Stomach smooth muscle (tissue), 2 donors: ENCODE results near the gene RBM8A.

Source experiments
- H3K27ac ChIP-seq: one replicate; pipeline ENCODE4 v1.7.0; 2013; ENCODE audit warnings: mild to moderate bottlenecking, low read length, inconsistent platforms
- H3K27me3 ChIP-seq, 2 donors: one replicate each; pipeline ENCODE4 v1.7.0; 2013; ENCODE audit warnings: low read length in 2 of 2; ENCODE audit not compliant: insufficient read depth in 2 of 2, control insufficient read depth in 1 of 2
- H3K36me3 ChIP-seq, 2 donors: one replicate each; pipeline ENCODE4 v1.7.0; 2013; ENCODE audit warnings: low read length in 2 of 2; ENCODE audit not compliant: control insufficient read depth in 2 of 2, insufficient read depth in 2 of 2
- H3K4me1 ChIP-seq: one replicate; pipeline ENCODE4 v1.7.0; 2013; ENCODE audit warnings: low read length; ENCODE audit not compliant: control insufficient read depth, insufficient read depth
- H3K4me3 ChIP-seq, 2 donors: one replicate each; pipeline ENCODE4 v1.7.0; 2013; ENCODE audit warnings: low read length in 2 of 2
- H3K9ac ChIP-seq, 2 donors: one replicate each; pipeline ENCODE4 v1.7.0; 2013; ENCODE audit warnings: low read length in 2 of 2, mild to moderate bottlenecking in 1 of 2
- H3K9me3 ChIP-seq, 2 donors: one replicate each; pipeline ENCODE4 v1.7.0; 2013; ENCODE audit warnings: low read length in 2 of 2; ENCODE audit not compliant: control insufficient read depth in 2 of 2
- donor health status: healthy.
- donor health status: Pancreatic carcinoma.

RBM8A gene

DNA sequence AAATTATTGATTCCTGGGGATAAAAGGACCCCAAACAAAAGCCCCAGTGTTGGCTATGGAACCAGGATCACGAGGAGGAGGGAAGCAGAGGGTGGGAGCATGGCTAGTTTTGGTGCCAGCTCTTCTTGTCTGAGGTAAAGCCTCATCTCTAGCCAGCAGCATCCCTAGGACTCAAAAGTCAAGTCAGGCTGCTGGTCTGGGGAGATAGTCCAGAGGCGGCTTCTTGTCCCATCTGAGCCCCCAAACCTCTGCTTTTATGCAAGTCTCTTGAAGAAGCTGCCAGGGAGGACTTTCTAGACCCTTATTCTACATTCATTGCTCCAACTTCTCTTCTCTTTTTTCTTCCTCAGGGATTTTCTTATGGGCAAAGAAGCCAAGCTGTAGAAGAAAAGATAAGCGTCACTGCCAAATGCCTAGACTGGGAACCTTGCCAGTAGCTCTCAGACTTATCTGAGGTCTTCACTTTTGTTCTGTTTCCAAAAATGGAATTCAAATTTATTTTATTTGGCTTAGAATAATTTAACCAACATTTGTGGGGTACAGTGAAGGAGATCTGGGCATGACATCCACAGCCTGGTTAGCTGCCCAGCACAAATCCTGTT lies 34.7 kb downstream of the RBM8A start:
- peak overlapping the region in 1 of 2 donors; percentile 67 for H3K4me3 ChIP-seq
- H3K36me3 ChIP-seq: no peaks in the 10 kb centered on the region
- H3K9me3 ChIP-seq: no peaks in the 10 kb centered on the region
- H3K4me1 ChIP-seq: peaks cover 14% of the 10 kb centered on the region
- H3K9ac ChIP-seq: peak overlapping the region; percentile 58 to 76
- H3K27me3 ChIP-seq: peaks cover 0 to 2% of the 10 kb centered on the region in 2 donors
- H3K27ac ChIP-seq: peak overlapping the region; percentile 75

DNA sequence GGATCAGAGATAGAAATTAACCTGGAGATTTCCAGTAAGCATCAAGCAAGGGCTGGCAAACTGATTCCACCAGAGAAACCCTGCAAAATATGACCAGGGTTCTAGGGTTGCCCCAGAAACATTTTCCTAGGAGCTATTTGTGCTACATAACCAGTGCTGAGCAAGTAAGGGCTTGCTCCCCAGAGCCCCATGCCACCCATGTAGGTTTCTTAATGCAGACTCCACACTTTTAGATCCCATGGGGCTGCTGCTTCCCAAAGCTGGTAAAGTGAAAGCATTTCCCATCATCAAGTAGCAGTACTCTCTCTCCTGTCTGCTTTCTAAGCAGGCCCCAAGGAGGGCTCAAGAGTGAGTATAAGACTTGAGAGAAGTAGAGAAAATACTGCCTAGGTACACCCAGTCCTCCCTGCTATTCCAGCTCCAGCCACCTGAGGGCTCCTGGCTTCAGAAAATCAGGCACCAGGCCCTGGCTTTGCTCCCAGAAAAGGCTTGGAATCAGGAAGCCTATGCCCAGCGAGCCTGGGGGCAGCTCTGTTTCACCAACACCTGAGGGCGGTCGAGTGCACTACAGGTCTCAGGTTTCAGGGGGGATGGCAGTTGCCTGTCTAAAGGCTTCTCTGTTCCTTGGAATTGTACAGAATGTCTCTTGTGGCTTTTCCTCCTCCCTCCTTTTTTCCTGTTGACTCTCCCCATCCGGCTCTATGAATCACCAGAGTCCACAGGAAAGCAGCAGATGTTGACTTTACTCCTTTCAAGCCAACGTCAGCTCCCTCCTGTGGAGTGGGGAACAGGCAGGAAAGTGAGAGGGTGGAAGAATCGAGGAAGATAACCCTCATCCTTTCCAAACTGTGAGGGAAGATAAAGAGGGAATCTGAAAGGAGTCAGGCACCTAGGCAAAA lies 35.4 kb downstream of the RBM8A start:
- Histone ChIP-seq H3K36me3 (no peaks in the 10 kb centered on the region), H3K27ac (peak overlapping the region; percentile 75), H3K27me3 (peaks cover 0 to 2% of the 10 kb centered on the region in 2 donors), H3K9ac (peak overlapping the region; percentile 58 to 76), H3K4me1 (peaks cover 14% of the 10 kb centered on the region), H3K9me3 (no peaks in the 10 kb centered on the region), H3K4me3 (peak overlapping the region; percentile 23 to 67)

DNA sequence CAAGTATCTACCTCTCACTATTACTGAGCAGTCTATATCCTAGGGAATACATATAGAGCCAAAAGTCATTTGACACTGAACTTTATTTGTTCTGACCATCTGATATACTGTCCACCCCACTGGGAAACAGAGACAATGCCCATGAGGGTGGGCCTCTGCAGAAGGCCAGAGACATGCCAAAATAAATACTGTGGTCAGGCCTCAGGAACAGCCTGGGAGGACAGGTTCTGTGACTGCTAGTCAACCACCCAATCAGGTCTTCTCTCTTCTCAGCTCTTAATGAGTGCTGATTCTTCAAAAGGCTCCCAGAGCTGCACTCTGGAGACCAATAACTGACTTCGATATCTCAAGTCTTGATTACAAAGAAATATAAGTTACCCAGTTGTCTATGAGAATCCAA lies 36.1 kb downstream of the RBM8A start:
- Histone ChIP-seq H3K27me3 (no peaks in the 10 kb centered on the region), H3K9ac (peak overlapping the region in 1 of 2 donors; percentile 58), H3K4me1 (peaks cover 14% of the 10 kb centered on the region), H3K27ac (peak overlapping the region; percentile 75), H3K36me3 (no peaks in the 10 kb centered on the region), H3K4me3 (no peak overlapping the region), H3K9me3 (no peaks in the 10 kb centered on the region)

DNA sequence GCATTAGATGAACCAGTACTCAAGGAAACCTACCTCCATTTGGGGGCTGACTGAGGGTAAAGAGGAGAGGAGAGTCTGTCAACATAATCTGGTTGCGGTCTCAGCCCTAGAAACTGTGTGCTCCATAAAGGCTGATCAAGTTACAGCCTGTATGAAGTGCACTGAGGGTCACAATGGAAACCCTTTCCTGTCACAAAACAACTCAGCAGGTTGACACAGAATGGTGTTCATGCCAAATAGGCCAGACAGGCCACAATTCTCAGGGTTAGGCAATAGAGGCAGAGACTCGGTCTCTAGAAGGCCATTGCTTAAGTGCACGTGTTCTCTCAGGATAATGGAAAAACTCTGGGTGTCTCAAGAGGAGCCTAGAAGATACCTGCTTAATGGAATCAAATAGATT lies 37.6 kb downstream of the RBM8A start:
- Histone ChIP-seq H3K4me1 (peaks cover 18% of the 10 kb centered on the region), H3K27ac (no peak overlapping the region), H3K36me3 (no peaks in the 10 kb centered on the region), H3K4me3 (no peak overlapping the region), H3K9me3 (no peaks in the 10 kb centered on the region), H3K27me3 (no peaks in the 10 kb centered on the region), H3K9ac (no peak overlapping the region)

DNA sequence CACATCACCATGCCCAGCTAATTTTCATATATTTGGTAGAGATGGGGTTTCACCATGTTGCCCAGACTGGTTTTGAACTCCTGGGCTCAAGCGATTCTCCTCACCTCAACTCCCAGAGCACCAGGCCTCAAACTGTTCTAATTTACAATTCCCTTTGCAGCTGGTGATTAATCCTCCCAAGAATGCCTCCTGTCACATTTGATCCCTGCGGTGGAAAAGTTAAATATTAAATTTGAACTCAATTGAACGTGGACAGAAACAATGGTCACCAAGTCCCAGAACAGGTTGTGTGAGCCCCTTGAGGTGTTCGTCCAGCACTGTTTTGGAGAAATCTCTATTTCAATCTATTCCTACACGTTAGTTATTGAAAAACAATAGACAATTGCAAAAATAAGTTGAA lies 39.7 kb downstream of the RBM8A start:
- no peak overlapping the region for H3K4me3 ChIP-seq
- no peak overlapping the region for H3K27ac ChIP-seq
- H3K4me1 ChIP-seq: peaks cover 17% of the 10 kb centered on the region
- H3K9me3 ChIP-seq: no peaks in the 10 kb centered on the region
- no peaks in the 10 kb centered on the region for H3K36me3 ChIP-seq
- H3K9ac ChIP-seq: no peak overlapping the region
- H3K27me3 ChIP-seq: peaks cover 0 to 2% of the 10 kb centered on the region in 2 donors

DNA sequence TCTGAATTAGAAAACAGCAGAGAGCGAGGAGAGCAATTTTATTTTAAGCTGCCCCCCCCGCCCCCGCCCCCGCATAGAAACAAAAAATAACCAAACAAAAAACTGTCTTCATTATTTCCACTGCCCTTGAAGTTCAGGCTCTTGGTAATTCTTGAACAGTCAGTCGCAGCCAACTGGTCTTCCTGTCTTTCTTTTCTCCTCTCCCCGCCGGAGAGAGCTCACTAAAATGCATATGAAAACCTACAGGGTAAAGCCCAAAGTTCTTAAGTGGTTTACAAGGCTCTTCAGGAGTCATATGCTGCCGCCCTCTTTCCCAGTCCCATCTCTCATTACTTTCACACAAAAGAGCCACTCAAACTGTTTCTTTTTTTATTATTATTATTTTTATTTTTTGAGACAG lies 40.5 kb downstream of the RBM8A start:
- Histone ChIP-seq H3K4me1 (peaks cover 10% of the 10 kb centered on the region), H3K9me3 (no peaks in the 10 kb centered on the region), H3K27me3 (peaks cover 0 to 2% of the 10 kb centered on the region in 2 donors), H3K4me3 (no peak overlapping the region), H3K27ac (no peak overlapping the region), H3K36me3 (no peaks in the 10 kb centered on the region), H3K9ac (no peak overlapping the region)

DNA sequence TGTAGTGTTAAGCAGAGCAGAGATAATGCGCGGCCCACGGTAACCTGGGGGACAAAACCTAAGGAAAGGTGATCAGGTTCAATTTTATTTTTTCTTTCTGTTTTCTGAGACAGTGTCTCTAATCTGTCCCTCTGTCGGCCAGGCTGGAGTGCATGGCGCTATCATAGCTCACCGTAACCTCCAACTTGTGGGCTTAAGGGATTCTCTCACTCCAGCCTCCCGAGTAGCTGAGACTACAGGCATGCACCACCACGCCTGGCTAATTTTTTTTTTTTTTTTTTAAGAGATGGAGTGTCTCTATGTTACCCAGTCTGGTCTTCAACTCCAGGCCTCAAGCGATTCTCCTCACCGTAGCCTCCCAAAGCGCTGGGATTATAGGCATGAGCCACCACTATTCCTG lies 40.9 kb downstream of the RBM8A start:
- Histone ChIP-seq H3K27me3 (peaks cover 0 to 4% of the 10 kb centered on the region in 2 donors), H3K9ac (no peak overlapping the region), H3K4me1 (peaks cover 6% of the 10 kb centered on the region), H3K27ac (no peak overlapping the region), H3K9me3 (no peaks in the 10 kb centered on the region), H3K36me3 (no peaks in the 10 kb centered on the region), H3K4me3 (peak overlapping the region; percentile 80 to 83)

DNA sequence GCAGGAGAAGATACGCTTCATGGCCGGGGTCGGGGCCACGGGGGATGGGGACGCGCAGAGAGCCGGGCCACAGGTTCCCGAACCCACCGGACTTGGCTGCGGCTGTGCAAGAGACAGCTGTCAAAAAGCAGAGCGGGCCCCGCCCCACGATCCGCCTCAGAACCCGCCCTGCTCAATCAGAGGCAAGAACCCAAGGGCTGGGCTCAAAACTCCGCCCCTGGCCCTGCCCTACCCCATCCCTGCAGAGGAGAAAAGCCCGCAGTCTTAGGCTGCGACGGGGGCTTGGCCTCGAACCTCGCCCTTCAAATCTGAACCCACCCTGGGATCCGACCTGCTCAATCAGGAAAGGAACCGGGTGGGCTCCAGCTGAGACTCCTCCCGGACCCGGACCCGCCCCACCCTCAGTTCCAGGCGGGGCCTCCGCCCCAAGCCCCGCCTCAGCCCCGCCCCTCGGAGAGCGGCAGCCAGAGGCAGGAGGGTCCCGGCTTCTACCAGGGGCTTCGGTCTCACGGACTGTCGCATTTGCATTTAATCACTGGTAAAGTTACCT lies 41.5 kb downstream of the RBM8A start, which contains the start of gene ANKRD35:
TSS of gene ANKRD35 (minus strand) at position 129 of the 550 bp plus-strand sequence. CDS start at position 21, 108 bp downstream.
- Histone ChIP-seq H3K4me3 (peak within 1 kb of the TSS; percentile 80 to 83), H3K4me1 (peaks cover 3% of the 10 kb centered on the region), H3K27ac (no peak within 1 kb of the TSS), H3K27me3 (peaks cover 0 to 4% of the 10 kb centered on the region in 2 donors), H3K36me3 (no peaks in the 10 kb centered on the region), H3K9ac (no peak within 1 kb of the TSS), H3K9me3 (no peaks in the 10 kb centered on the region)

DNA sequence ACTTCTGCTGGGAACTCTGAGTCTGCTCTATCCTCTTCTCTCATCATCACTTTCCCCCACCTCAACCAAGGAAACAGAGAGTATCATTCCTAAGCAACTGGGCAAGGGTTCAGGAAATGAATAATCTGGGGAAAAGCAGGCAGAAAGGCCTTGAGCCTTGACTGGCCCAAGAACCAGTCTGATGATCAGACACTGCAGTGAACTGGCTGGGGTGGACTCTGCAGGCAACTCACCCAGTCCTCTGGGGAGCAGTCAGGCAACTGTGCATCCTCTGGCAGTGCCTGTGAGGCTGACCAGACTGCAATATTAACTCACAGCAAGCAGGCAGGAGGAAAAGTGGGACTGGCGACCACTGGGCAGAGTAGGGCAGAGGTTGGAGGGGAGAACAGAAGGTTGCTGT lies 42.6 kb downstream of the RBM8A start:
- Histone ChIP-seq H3K27ac (no peak overlapping the region), H3K36me3 (no peaks in the 10 kb centered on the region), H3K4me1 (peaks cover 3% of the 10 kb centered on the region), H3K27me3 (peaks cover 0 to 4% of the 10 kb centered on the region in 2 donors), H3K4me3 (no peak overlapping the region), H3K9ac (no peak overlapping the region), H3K9me3 (no peaks in the 10 kb centered on the region)

DNA sequence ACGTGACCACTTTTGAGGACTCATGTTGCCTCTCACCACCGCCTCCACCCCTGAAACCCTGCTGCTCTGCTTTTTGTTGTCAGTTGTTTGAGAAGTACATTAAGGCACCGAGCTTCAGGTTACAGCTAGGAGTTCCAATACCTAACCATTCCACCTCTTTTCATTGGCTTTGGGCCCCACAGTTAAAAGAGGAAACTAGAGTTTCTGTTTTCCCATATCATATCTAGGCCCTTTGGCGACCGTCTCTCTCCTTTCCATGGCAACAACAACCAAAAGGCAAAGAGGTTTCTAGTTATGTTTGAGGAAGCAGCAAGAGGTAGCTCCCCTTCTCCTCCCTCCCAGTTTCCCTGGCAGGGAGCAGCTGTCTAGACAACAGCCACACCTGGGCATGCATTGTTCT lies 47.5 kb downstream of the RBM8A start:
- Histone ChIP-seq H3K27ac (no peak overlapping the region), H3K27me3 (peaks cover 0 to 7% of the 10 kb centered on the region in 2 donors), H3K4me1 (no peaks in the 10 kb centered on the region), H3K36me3 (no peaks in the 10 kb centered on the region), H3K4me3 (no peak overlapping the region), H3K9me3 (no peaks in the 10 kb centered on the region), H3K9ac (no peak overlapping the region)
